IMR-90 (cell line): ENCODE data around the gene LGI4.

Experiments used
- CEBPB ChIP-seq: IDR thresholded peaks from 2 replicates; pipeline ENCODE4 v1.6.1; 2012; ENCODE audit warnings: low read depth, low read length, improper control_type of control experiment
- CHD1 ChIP-seq: IDR thresholded peaks from 2 replicates; pipeline ENCODE4 v1.6.1; 2012; ENCODE audit warnings: low read depth, low read length, improper control_type of control experiment
- CTCF ChIP-seq: conservative IDR thresholded peaks from 2 replicates; pipeline ENCODE4 v1.5.1; 2012; ENCODE audit warnings: mild to moderate bottlenecking, low read depth, low read length, improper control_type of control experiment
- MAFK ChIP-seq: IDR thresholded peaks from 2 replicates; pipeline ENCODE4 v1.6.1; 2012; ENCODE audit warnings: low read depth, low read length, improper control_type of control experiment
- MXI1 ChIP-seq: IDR thresholded peaks from 2 replicates; pipeline ENCODE4 v1.6.1; 2012; ENCODE audit warnings: low read depth, mild to moderate bottlenecking, low read length, moderate library complexity, borderline replicate concordance
- POLR2A ChIP-seq: IDR thresholded peaks from 2 replicates; pipeline ENCODE4 v1.6.1; 2012; ENCODE audit warnings: mild to moderate bottlenecking, low read depth, low read length
- RAD21 ChIP-seq: IDR thresholded peaks from 2 replicates; pipeline ENCODE4 v1.6.1; 2012; ENCODE audit warnings: low read length, improper control_type of control experiment
- RCOR1 ChIP-seq: IDR thresholded peaks from 2 replicates; pipeline ENCODE4 v1.6.1; 2012; ENCODE audit warnings: mild to moderate bottlenecking, low read length, improper control_type of control experiment; ENCODE audit not compliant: insufficient replicate concordance
- SMC3 ChIP-seq: fragments of 150-350 bp; IDR thresholded peaks from 2 replicates; pipeline ENCODE4 v1.6.1; 2016; ENCODE audit warnings: low read depth, mild to moderate bottlenecking, antibody characterized with exemption, low read length, moderate library complexity
- USF2 ChIP-seq: fragments of 150-350 bp; IDR thresholded peaks from 2 replicates; pipeline ENCODE4 v1.6.1; 2017; ENCODE audit warnings: mild to moderate bottlenecking, antibody characterized with exemption, low read length, low read depth

GRCh38 chr19:35144600-35145436 lies 10.0 kb upstream of the LGI4 start:
- TF ChIP-seq CTCF (no peak), CEBPB (no peak), RAD21 (no peak), POLR2A (no peak), SMC3 (no peak), RCOR1 (no peak), MAFK (no peak), USF2 (no peak), MXI1 (no peak), CHD1 (no peak)
